ENCODE measurements around the gene EID3. TPM values are rescaled to one million over a fixed set of nuclear protein-coding genes. Genes with fewer than 3 reads are reported as not detected.

EID3 gene
- polyA plus RNA-seq, 1 donor from 2014 or later, result 0.37 TPM

GRCh38 chr12:104333692-104334255, 30.2 kb downstream of the EID3 start:
- Histone ChIP-seq H3K9me3 (ENCODE audit: low read length) (no peaks in the 10 kb centered on the region), H3K9me2 (ENCODE audit: insufficient read depth, low read length) (no peaks in the 10 kb centered on the region), H4K20me1 (ENCODE audit: insufficient read depth) (no peaks in the 10 kb centered on the region), H3K27me3 (ENCODE audit: insufficient read depth, low read depth, low read length) (no peaks in the 10 kb centered on the region), H3K4me2 (ENCODE audit: low read length) (no peak overlapping the region), H3K79me2 (replicated peaks; ENCODE audit: insufficient read depth, low read length) (no peaks in the 10 kb centered on the region), H3K27ac (ENCODE audit: low read length) (no peak overlapping the region), H2AFZ (ENCODE audit: low read depth, low read length) (no peak overlapping the region), H3K4me3 (ENCODE audit: low read length) (no peak overlapping the region), H3K36me3 (ENCODE audit: insufficient read depth, low read length) (peaks cover 7% of the 10 kb centered on the region), H3K9ac (ENCODE audit: low read length) (no peak overlapping the region), H3F3A (ENCODE audit: insufficient read depth, low read length, poor library complexity, severe bottlenecking) (no peaks in the 10 kb centered on the region)
- TF ChIP-seq TAF1 (IDR thresholded peaks at IDR 0.05; ENCODE audit: low read depth) (no peak), CTCF (IDR thresholded peaks at IDR 0.05; ENCODE audit: poor library complexity, severe bottlenecking) (no peak), EP300 (conservative IDR thresholded peaks at IDR 0.05; ENCODE audit: poor library complexity, severe bottlenecking) (no peak), EZH2 (IDR thresholded peaks at IDR 0.05; ENCODE audit: borderline replicate concordance, insufficient read depth, low read length, poor library complexity, severe bottlenecking) (no peak), MXI1 (conservative IDR thresholded peaks at IDR 0.05; ENCODE audit: poor library complexity, severe bottlenecking) (no peak), SMC3 (conservative IDR thresholded peaks at IDR 0.05; ENCODE audit: poor library complexity) (no peak), RAD21 (conservative IDR thresholded peaks at IDR 0.05) (no peak), POLR2AphosphoS5 (IDR thresholded peaks at IDR 0.05) (no peak), REST (IDR thresholded peaks at IDR 0.05; ENCODE audit: borderline replicate concordance) (no peak)

GRCh38 chr12:104334581-104334980, 31.0 kb downstream of the EID3 start:
- Histone ChIP-seq H3K9ac (ENCODE audit: low read length) (no peak overlapping the region), H3K36me3 (ENCODE audit: insufficient read depth, low read length) (peaks cover 7% of the 10 kb centered on the region), H3K27ac (ENCODE audit: low read length) (no peak overlapping the region), H2AFZ (ENCODE audit: low read depth, low read length) (no peak overlapping the region), H3K4me2 (ENCODE audit: low read length) (no peak overlapping the region), H3F3A (ENCODE audit: insufficient read depth, low read length, poor library complexity, severe bottlenecking) (no peaks in the 10 kb centered on the region), H3K9me2 (ENCODE audit: insufficient read depth, low read length) (no peaks in the 10 kb centered on the region), H3K9me3 (ENCODE audit: low read length) (no peaks in the 10 kb centered on the region), H3K4me3 (ENCODE audit: low read length) (no peak overlapping the region), H3K27me3 (ENCODE audit: insufficient read depth, low read depth, low read length) (no peaks in the 10 kb centered on the region), H4K20me1 (ENCODE audit: insufficient read depth) (no peaks in the 10 kb centered on the region), H3K79me2 (replicated peaks; ENCODE audit: insufficient read depth, low read length) (no peaks in the 10 kb centered on the region)
- TF ChIP-seq EP300 (conservative IDR thresholded peaks at IDR 0.05; ENCODE audit: poor library complexity, severe bottlenecking), result no peak
- no peak for TF ChIP-seq RAD21 (conservative IDR thresholded peaks at IDR 0.05)
- TF ChIP-seq MXI1 (conservative IDR thresholded peaks at IDR 0.05; ENCODE audit: poor library complexity, severe bottlenecking), result no peak
- TF ChIP-seq TAF1 (IDR thresholded peaks at IDR 0.05; ENCODE audit: low read depth), result no peak
- TF ChIP-seq REST (IDR thresholded peaks at IDR 0.05; ENCODE audit: borderline replicate concordance), result no peak
- TF ChIP-seq POLR2AphosphoS5 (IDR thresholded peaks at IDR 0.05), result no peak
- TF ChIP-seq CTCF (IDR thresholded peaks at IDR 0.05; ENCODE audit: poor library complexity, severe bottlenecking), result no peak
- no peak for TF ChIP-seq EZH2 (IDR thresholded peaks at IDR 0.05; ENCODE audit: borderline replicate concordance, insufficient read depth, low read length, poor library complexity, severe bottlenecking)
- no peak for TF ChIP-seq SMC3 (conservative IDR thresholded peaks at IDR 0.05; ENCODE audit: poor library complexity)

Measured in neural cell (in vitro differentiated cells).